Gastrocnemius medialis (tissue), 4 donors: ENCODE data around the gene ZNF467. TPM values are rescaled to one million over a fixed set of nuclear protein-coding genes. Genes with fewer than 3 reads are reported as not detected.
A peak's percentile ranks its signal among the peaks of the same experiment; 100 is the strongest.

Experiments
- ATAC-seq, 2 donors: fragments of 150-250 bp; one replicate each; pipeline ENCODE4 v1.9.1; 2016
- DNase-seq, 2 donors: peaks; one replicate each; pipeline ENCODE4 v3.0.0-alpha.2; 2019
- H3K27ac ChIP-seq, 4 donors: fragments of 200-600 bp; sonication (generic); 1 replicate in 1 of 4; 2 replicates in 3 of 4; pipeline ENCODE4 v1.5.1; 2016 to 2018; ENCODE audit warnings: mild to moderate bottlenecking in 2 of 4, moderate library complexity in 1 of 4
- H3K27me3 ChIP-seq, 3 donors: fragments of 200-600 bp; sonication (generic) in 2 of 3; 1 replicate in 1 of 3; 2 replicates in 2 of 3; pipeline versions ENCODE4 v1.5.1 to v1.6.0; 2016 to 2019; ENCODE audit warnings: mild to moderate bottlenecking in 1 of 3, moderate library complexity in 1 of 3
- H3K36me3 ChIP-seq, 2 donors: fragments of 200-600 bp; sonication (generic) in 1 of 2; one replicate each; pipeline ENCODE4 v1.5.1; 2017 to 2018
- H3K4me1 ChIP-seq, 2 donors: fragments of 200-600 bp; sonication (generic) in 1 of 2; one replicate each; pipeline ENCODE4 v1.5.1; 2016 to 2017; ENCODE audit warnings: mild to moderate bottlenecking in 2 of 2
- H3K4me3 ChIP-seq, 4 donors: fragments of 200-600 bp; sonication (generic) in 3 of 4; 1 replicate in 1 of 4; 2 replicates in 3 of 4; pipeline ENCODE4 v1.5.1; 2016 to 2019; ENCODE audit warnings: mild to moderate bottlenecking in 2 of 4
- H3K9me3 ChIP-seq, 3 donors: fragments of 200-600 bp; sonication (generic) in 2 of 3; 1 replicate in 1 of 3; 2 replicates in 2 of 3; pipeline ENCODE4 v1.5.1; 2016 to 2019
- POLR2A ChIP-seq, 2 donors: fragments of 450-650 bp; IDR thresholded peaks; one replicate each; pipeline ENCODE4 v1.6.1; 2017; ENCODE audit warnings: antibody characterized with exemption in 2 of 2, mild to moderate bottlenecking in 2 of 2, moderate library complexity in 2 of 2
- in situ Hi-C, 4 donors: fragments of 200-750 bp; cut with MboI; loops; one replicate each; pipeline versions ENCODE4 v1.15.0 to v1.8.0; 2017; ENCODE audit warnings: low sequenced_read_pairs in 4 of 4
- intact Hi-C: fragments of 100-400 bp; cut with DNase I; formaldehyde crosslinking; loops from one replicate; pipeline ENCODE4 v1.15.1; 2023; ENCODE audit warnings: low total_unique reads
- total RNA-seq, 4 donors: library from RNA; depleted of rRNA; stranded (reverse); fragments of >200 nt; gene quantifications; one replicate each; pipeline versions ENCODE4 v1.1.0 to v1.2.3, GENCODE V29; 2016
- TF ChIP-seq, protein P1 (sequence below), 5 experiments: fragments of 450-650 bp in 3 of 5; fragments of 200-600 bp in 2 of 5; sonication (generic) in 2 of 5; IDR thresholded peaks in 4 of 5; conservative IDR thresholded peaks in 1 of 5; 1 replicate in 4 of 5; 2 replicates in 1 of 5; pipeline ENCODE4 v1.5.1; 2016 to 2019; ENCODE audit warnings: antibody characterized with exemption in 5 of 5, mild to moderate bottlenecking in 3 of 5, moderate library complexity in 3 of 5

ZNF467 gene
- total RNA-seq, 4 donors from 2014 or later, result 0.15 to 1.8 (median 0.95) TPM

DNA sequence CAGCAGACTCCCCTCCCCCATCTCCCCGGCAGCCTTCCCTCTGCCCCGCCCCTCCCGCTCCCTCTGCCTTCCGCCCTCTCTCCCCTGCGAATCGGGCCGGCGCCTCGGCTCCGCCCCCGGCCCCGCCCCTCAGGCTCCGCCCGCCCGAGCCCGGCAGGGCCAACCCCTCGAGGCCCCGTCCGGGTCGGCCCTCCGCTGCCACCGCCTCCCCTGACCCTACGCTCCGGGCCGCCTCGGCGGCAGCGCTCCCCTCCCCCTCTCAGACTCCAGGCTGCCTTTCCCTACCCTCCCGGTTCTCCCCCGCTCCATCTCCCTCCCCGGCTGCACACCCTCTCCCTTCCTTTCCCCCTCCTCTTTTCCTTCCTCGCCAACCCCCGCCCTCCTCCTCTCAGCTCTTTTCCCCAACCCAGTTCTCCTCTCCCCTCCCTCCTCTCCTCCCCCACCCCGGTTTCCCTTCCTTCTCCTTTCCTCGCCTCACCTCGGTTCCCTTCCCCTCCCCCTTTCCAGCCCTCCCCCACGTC, 1.6 kb downstream of the ZNF467 start:
- in situ Hi-C loops, result no loop called here

DNA sequence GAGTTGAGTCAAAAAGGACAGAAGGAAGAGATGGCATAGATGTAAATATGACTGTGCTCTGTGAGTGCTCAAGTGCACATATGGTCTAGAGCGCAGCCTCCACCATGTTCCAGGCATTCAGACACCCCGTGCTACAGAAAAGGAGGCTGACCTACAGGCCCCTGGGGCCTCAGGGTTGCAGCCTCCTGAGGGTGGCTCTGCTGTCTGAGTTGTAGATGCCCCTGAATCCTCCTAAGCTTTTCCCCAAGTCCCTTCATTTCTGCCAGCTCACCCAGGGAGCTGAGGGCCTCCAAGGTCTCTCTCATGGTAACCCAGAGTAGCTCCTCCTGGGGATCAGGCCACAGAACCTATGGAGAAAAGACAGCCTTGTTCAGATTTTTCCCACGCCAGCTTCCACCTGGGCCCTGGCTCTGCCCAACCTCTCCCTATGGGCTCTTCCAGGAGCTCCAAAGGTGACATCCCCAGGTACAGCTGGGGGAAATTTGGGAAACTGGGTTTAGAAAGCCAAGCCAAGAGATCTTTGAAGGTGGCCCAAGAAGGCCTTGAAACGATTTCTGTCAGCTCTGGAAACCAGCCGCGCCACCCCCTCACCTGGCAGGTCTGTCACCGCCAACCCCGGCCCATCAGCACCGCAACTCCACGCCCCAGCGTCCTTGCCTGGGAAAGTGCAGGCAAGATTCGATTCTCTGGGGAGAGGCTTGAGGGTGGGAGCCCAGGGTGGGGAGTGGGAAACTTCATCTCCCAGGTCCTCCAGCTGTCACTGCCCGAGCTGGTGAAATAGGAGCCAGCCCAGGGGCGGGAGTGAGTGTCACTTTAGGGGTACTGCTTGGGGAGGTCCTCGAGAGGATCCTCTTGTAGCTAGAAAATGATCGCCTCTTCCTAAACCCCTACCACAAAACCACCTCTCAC, 2.4 kb downstream of the ZNF467 start:
- in situ Hi-C loops, result no loop called here

More for the DNA sequence above, 1.6 kb downstream of the ZNF467 start:
- ATAC-seq (peak; percentile 90 to 91), DNase-seq (peak; percentile 78 to 83)
- H3K9me3 ChIP-seq, result no peaks in the 10 kb centered on the region
- intact Hi-C loops, result loop anchor here (1.0 to 5.0 kb wide), 3 partner anchors 57 to 106 kb away; partner anchors contain the start of gene ZNF862
- H3K27me3 ChIP-seq, result peaks cover 8 to 13% (median 9%) of the 10 kb centered on the region in 3 donors
- TF ChIP-seq, protein P1, sequence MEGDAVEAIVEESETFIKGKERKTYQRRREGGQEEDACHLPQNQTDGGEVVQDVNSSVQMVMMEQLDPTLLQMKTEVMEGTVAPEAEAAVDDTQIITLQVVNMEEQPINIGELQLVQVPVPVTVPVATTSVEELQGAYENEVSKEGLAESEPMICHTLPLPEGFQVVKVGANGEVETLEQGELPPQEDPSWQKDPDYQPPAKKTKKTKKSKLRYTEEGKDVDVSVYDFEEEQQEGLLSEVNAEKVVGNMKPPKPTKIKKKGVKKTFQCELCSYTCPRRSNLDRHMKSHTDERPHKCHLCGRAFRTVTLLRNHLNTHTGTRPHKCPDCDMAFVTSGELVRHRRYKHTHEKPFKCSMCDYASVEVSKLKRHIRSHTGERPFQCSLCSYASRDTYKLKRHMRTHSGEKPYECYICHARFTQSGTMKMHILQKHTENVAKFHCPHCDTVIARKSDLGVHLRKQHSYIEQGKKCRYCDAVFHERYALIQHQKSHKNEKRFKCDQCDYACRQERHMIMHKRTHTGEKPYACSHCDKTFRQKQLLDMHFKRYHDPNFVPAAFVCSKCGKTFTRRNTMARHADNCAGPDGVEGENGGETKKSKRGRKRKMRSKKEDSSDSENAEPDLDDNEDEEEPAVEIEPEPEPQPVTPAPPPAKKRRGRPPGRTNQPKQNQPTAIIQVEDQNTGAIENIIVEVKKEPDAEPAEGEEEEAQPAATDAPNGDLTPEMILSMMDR (IDR thresholded peaks at IDR 0.05 in 4 of 5, conservative IDR thresholded peaks at IDR 0.05 in 1 of 5), result no peak
- peak in 1 of 2 donors; percentile 24 for TF ChIP-seq POLR2A (IDR thresholded peaks at IDR 0.05)
- H3K27ac ChIP-seq, result peak overlapping the region; percentile 50 to 67 (median 58)
- H3K36me3 ChIP-seq, result no peaks in the 10 kb centered on the region
- peaks cover 5 to 23% of the 10 kb centered on the region in 2 donors for H3K4me1 ChIP-seq
- H3K4me3 ChIP-seq, result peak overlapping the region; percentile 71 to 83 (median 74)

DNA sequence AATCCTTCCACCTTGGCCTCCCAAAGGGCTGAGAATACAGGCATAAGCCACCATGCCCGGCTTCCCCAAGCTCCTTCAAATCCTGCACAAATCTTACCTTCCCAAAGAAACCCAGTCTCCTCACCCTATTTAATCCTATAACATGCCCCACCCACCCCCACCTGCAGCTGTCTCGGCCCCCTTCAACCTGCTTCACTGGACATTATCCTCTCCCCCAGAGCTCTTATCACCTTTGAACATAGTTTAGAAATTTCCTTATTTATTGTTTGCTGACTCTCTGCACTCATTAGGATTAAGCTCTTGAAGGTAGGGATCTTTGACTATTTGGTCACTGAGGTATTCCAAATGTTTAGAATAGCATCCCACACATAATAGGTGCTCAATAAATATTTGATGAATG, 3.5 kb downstream of the ZNF467 start:
- DNase-seq, result no peak
- ATAC-seq, result no peak
- Histone ChIP-seq H3K27me3 (peaks cover 25 to 31% (median 26%) of the 10 kb centered on the region in 3 donors), H3K4me1 (peaks cover 5 to 23% of the 10 kb centered on the region in 2 donors), H3K36me3 (no peaks in the 10 kb centered on the region), H3K4me3 (no peak overlapping the region), H3K9me3 (no peaks in the 10 kb centered on the region), H3K27ac (no peak overlapping the region)
- TF ChIP-seq, protein P1 (IDR thresholded peaks at IDR 0.05 in 4 of 5, conservative IDR thresholded peaks at IDR 0.05 in 1 of 5), result no peak
- TF ChIP-seq POLR2A (IDR thresholded peaks at IDR 0.05), result no peak
- intact Hi-C loops (loop anchor here (5.0 kb wide), 1 partner anchor 107 kb away; no protein-coding TSS in a partner anchor), in situ Hi-C loops (no loop called here)

More for the DNA sequence above, 2.4 kb downstream of the ZNF467 start:
- H3K4me3 ChIP-seq, result peak overlapping the region; percentile 71 to 83 (median 74)
- DNase-seq (no peak), ATAC-seq (peak; percentile 9 to 18)
- no peak for TF ChIP-seq POLR2A (IDR thresholded peaks at IDR 0.05)
- TF ChIP-seq, protein P1 (IDR thresholded peaks at IDR 0.05 in 4 of 5, conservative IDR thresholded peaks at IDR 0.05 in 1 of 5), result no peak
- H3K9me3 ChIP-seq, result no peaks in the 10 kb centered on the region
- H3K27me3 ChIP-seq, result peaks cover 16 to 21% (median 17%) of the 10 kb centered on the region in 3 donors
- H3K27ac ChIP-seq, result peak overlapping the region in 3 of 4 donors; percentile 16 to 67 (median 28)
- H3K36me3 ChIP-seq, result no peaks in the 10 kb centered on the region
- intact Hi-C loops, result loop anchor here (1.0 to 5.0 kb wide), 2 partner anchors 67 to 106 kb away; partner anchors contain the start of gene ZNF862
- H3K4me1 ChIP-seq, result peaks cover 5 to 23% of the 10 kb centered on the region in 2 donors

DNA sequence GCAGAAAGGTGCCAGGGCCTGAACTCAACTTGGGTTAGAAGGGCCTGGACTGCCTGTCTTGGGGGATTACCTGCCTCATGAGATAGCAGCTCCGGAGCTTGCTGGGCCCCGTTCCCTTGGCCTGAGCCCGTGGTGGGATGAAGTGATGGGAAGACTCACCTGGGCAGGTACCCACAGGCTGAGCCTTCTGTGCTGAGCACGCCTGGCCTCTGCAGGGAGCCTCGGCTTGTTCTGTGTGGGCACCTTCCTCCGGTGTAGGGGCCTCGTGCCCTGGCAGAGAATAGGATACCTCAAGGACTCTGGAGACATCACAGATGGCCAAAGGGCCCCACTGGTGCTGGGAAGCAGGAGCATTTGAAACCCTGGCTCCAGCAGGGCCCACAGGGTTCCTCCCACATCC, 4.5 kb downstream of the ZNF467 start:
- DNase-seq (no peak), ATAC-seq (no peak)
- intact Hi-C loops, result no loop called here
- Histone ChIP-seq H3K27me3 (peaks cover 33 to 41% (median 34%) of the 10 kb centered on the region in 3 donors), H3K9me3 (no peaks in the 10 kb centered on the region), H3K27ac (no peak overlapping the region), H3K4me1 (peaks cover 5 to 22% of the 10 kb centered on the region in 2 donors), H3K36me3 (no peaks in the 10 kb centered on the region), H3K4me3 (no peak overlapping the region)
- in situ Hi-C loops, result no loop called here
- no peak for TF ChIP-seq POLR2A (IDR thresholded peaks at IDR 0.05)
- TF ChIP-seq, protein P1 (IDR thresholded peaks at IDR 0.05 in 4 of 5, conservative IDR thresholded peaks at IDR 0.05 in 1 of 5), result no peak
